ENCODE results near the gene DPEP2.

GRCh38 chr16:67943619-67944504 lies 55.4 kb downstream of the DPEP2 start, which contains the start of gene LCAT:
- TF ChIP-seq CTCF (IDR thresholded peaks at IDR 0.05) (no peak), POLR2A (IDR thresholded peaks at IDR 0.05) (no peak), EP300 (IDR thresholded peaks at IDR 0.05) (no peak)

Data from sigmoid colon (tissue), 4 donors.